ENCODE measurements around the gene FUS.

FUS gene

DNA sequence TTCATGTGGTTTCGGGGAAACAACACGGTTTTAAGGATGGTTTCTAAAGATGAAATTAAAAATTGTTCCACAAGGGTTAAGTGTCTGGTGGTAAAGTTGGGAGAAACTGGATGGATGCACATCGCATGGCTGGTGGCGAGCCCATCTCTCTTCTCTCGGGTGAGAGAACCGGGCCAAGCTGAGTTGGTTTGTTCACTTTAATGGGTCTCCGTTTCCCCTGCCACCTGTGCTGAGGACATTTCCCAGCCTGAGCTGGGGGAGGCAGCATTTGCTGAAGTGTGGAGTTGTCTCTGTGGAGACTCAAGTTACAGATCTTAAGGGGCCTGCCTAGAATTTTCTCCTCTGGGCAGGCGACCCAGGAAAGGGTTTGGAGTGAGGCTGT, 7.9 kb downstream of the FUS start:
- TF ChIP-seq CTCF (conservative IDR thresholded peaks at IDR 0.05; ENCODE audit: low read depth, low read length) = no peak
- no peak overlapping the region for H3K4me3 ChIP-seq (ENCODE audit: low read length)
- DNase-seq (ENCODE audit: low read depth) = no peak

GRCh38 chr16:31188450-31189411, 8.8 kb downstream of the FUS start:
- no peak for TF ChIP-seq CTCF (conservative IDR thresholded peaks at IDR 0.05; ENCODE audit: low read depth, low read length)
- no peak overlapping the region for H3K4me3 ChIP-seq (ENCODE audit: low read length)

GRCh38 chr16:31189412-31189778, 9.5 kb downstream of the FUS start:
- no peak for DNase-seq (ENCODE audit: low read depth)
- H3K4me3 ChIP-seq (ENCODE audit: low read length) = no peak overlapping the region
- no peak for TF ChIP-seq CTCF (conservative IDR thresholded peaks at IDR 0.05; ENCODE audit: low read depth, low read length)

More at GRCh38 chr16:31188450-31189411, 8.8 kb downstream of the FUS start:
- no peak for DNase-seq (ENCODE audit: low read depth)

DNA sequence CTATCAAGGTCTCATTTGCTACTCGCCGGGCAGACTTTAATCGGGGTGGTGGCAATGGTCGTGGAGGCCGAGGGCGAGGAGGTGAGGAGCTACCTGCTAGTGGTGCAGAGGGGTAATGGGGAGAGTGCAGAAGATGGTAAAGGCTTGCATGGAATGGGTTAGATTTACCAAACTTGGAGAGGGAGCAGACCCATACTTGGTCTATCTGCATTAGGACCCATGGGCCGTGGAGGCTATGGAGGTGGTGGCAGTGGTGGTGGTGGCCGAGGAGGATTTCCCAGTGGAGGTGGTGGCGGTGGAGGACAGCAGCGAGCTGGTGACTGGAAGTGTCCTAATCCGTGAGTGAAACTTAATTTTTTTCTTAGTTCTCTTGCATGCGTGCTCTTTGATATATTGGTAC, 10.1 kb downstream of the FUS start:
- H3K4me3 ChIP-seq (ENCODE audit: low read length) = no peak overlapping the region
- no peak for TF ChIP-seq CTCF (conservative IDR thresholded peaks at IDR 0.05; ENCODE audit: low read depth, low read length)
- DNase-seq (ENCODE audit: low read depth) = no peak

GRCh38 chr16:31190818-31191444, 11.0 kb downstream of the FUS start:
- no peak overlapping the region for H3K4me3 ChIP-seq (ENCODE audit: low read length)
- no peak for TF ChIP-seq CTCF (conservative IDR thresholded peaks at IDR 0.05; ENCODE audit: low read depth, low read length)
- no peak for DNase-seq (ENCODE audit: low read depth)

DNA sequence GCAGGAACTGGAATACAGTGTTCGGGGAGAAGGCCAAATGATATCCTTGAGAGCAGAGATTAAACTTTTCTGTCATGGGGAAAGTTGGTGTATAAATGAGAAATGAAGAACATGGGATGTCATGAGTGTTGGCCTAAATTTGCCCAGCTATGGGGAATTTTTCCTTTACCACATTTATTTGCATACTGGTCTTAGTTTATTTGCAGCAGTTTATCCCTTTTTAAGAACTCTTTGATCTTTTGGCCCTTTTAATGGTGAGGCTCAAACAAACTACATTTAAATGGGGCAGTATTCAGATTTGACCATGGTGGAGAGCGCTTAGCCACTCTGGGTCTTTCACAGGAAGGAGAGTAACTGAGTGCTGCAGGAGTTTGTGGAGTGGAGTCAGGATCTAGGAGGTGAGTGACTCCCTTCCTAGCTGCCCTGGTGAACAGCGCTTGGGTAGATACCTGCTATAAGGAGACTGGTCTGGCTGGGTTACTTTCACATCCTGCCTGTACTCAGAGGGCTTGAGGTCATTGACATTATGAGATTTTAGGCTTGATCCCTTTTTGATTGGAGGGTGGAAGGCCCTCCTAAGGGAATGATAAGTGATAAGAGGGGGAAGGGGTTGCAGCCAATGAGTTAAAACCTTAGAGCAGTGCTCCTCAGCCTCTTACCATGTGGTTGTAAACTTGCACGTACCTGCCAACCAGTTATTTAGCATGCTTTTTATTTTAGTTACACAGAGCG, 11.9 kb downstream of the FUS start:
- no peak for DNase-seq (ENCODE audit: low read depth)
- no peak for TF ChIP-seq CTCF (conservative IDR thresholded peaks at IDR 0.05; ENCODE audit: low read depth, low read length)
- no peak overlapping the region for H3K4me3 ChIP-seq (ENCODE audit: low read length)

Data from retinal pigment epithelial cell (primary cell).